ENCODE results near the gene LCORL.

GRCh38 chr4:17884511-17884910, 137.0 kb downstream of the LCORL start:
- TF ChIP-seq CTCF (IDR thresholded peaks at IDR 0.05) (no peak), POLR2A (IDR thresholded peaks at IDR 0.05) (no peak)

All from Peyer's patch (tissue), 4 donors.